ENCODE results near the gene RACK1.
"Not testable (repeated sequence)": the region's sequence is repeated elsewhere in the genome, so short reads cannot be mapped to it uniquely, and the experiment has no call there.

Gene RACK1

GRCh38 chr5:181243564-181244343, at the start of gene RACK1:
RACK1 (minus strand) TSS chr5:181243906; CDS start chr5:181243800, 106 bp downstream.
- DNase-seq: no peak

GRCh38 chr5:181287331-181287730, 43.6 kb upstream of the RACK1 start:
- DNase-seq: not testable (repeated sequence)

GRCh38 chr5:181285962-181286705, 42.4 kb upstream of the RACK1 start:
- DNase-seq: not testable (repeated sequence)

- not testable (repeated sequence) for DNase-seq
Observed at GRCh38 chr5:181283841-181284755, 40.4 kb upstream of the RACK1 start.

- no peak for DNase-seq
Observed at GRCh38 chr5:181283347-181283746, 39.6 kb upstream of the RACK1 start.

GRCh38 chr5:181282874-181283273, 39.2 kb upstream of the RACK1 start:
- no peak for DNase-seq

GRCh38 chr5:181282415-181282814, 38.7 kb upstream of the RACK1 start:
- DNase-seq: not testable (repeated sequence)

GRCh38 chr5:181281984-181282316, 38.2 kb upstream of the RACK1 start:
- no peak for DNase-seq

GRCh38 chr5:181281077-181281983, 37.6 kb upstream of the RACK1 start:
- no peak for DNase-seq

GRCh38 chr5:181280251-181280762, 36.6 kb upstream of the RACK1 start:
- DNase-seq: no peak

- not testable (repeated sequence) for DNase-seq
Observed at GRCh38 chr5:181273433-181273744, 29.7 kb upstream of the RACK1 start.

- DNase-seq: no peak
Observed at GRCh38 chr5:181271081-181271480, 27.4 kb upstream of the RACK1 start.

GRCh38 chr5:181267907-181268306, 24.2 kb upstream of the RACK1 start:
- DNase-seq: not testable (repeated sequence)

- DNase-seq: not testable (repeated sequence)
Observed at GRCh38 chr5:181267291-181267904, 23.7 kb upstream of the RACK1 start.

- DNase-seq: no peak
Observed at GRCh38 chr5:181265092-181265671, 21.5 kb upstream of the RACK1 start.

- DNase-seq: no peak
Observed at GRCh38 chr5:181263633-181264032, 19.9 kb upstream of the RACK1 start.

- no peak for DNase-seq
Observed at GRCh38 chr5:181261320-181262049, 17.8 kb upstream of the RACK1 start.

- DNase-seq: no peak
Observed at GRCh38 chr5:181260720-181261319, 17.1 kb upstream of the RACK1 start, which contains the start of gene TRIM52. TRIM52 (minus strand) TSS chr5:181261143; CDS start chr5:181260813, 330 bp downstream.

GRCh38 chr5:181259974-181260719, 16.4 kb upstream of the RACK1 start:
- DNase-seq: no peak

Data from NCI-H2081 treated with DMSO at 0.1 percent for 48 hours (cell line).